ENCODE results near the gene BRDT. TPM values are rescaled to one million over a fixed set of nuclear protein-coding genes. Genes with fewer than 3 reads are reported as not detected.
"Not testable (repeated sequence)": the region's sequence is repeated elsewhere in the genome, so short reads cannot be mapped to it uniquely, and the experiment has no call there.

The BRDT gene
- total RNA-seq, 3 donors from 2014 or later = not detected

DNA sequence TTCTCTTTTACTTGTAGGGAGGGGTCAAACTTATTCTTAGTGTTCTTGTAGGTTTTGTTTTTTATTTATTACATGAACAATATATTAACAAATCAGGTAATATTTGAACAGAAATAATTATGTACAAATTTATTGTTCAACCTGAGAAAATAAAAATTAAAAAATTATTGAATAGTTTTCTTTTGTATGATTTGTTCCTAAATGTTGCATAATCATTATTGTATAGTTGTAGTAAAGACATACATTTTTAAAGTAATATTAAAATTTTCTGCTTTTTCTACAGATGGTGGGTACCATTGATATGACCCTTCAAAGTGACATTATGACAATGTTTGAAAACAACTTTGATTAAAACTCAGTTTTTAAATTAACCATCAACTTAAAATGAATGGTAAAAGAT is 64.7 kb downstream of the BRDT start:
- TF ChIP-seq, protein P1, sequence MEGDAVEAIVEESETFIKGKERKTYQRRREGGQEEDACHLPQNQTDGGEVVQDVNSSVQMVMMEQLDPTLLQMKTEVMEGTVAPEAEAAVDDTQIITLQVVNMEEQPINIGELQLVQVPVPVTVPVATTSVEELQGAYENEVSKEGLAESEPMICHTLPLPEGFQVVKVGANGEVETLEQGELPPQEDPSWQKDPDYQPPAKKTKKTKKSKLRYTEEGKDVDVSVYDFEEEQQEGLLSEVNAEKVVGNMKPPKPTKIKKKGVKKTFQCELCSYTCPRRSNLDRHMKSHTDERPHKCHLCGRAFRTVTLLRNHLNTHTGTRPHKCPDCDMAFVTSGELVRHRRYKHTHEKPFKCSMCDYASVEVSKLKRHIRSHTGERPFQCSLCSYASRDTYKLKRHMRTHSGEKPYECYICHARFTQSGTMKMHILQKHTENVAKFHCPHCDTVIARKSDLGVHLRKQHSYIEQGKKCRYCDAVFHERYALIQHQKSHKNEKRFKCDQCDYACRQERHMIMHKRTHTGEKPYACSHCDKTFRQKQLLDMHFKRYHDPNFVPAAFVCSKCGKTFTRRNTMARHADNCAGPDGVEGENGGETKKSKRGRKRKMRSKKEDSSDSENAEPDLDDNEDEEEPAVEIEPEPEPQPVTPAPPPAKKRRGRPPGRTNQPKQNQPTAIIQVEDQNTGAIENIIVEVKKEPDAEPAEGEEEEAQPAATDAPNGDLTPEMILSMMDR (IDR thresholded peaks at IDR 0.05) = no peak
- Histone ChIP-seq H3K36me3 (ENCODE audit: low read depth) (no peaks in the 10 kb centered on the region), H3K9me3 (no peaks in the 10 kb centered on the region), H3K4me3 (no peak overlapping the region), H3K4me1 (ENCODE audit: low read depth) (no peaks in the 10 kb centered on the region)
- ATAC-seq (no peak), DNase-seq (no peak)
- intact Hi-C loops (cut with DNase I, micrococcal nuclease) = no loop called here

- intact Hi-C loops (cut with DNase I, micrococcal nuclease) = no loop called here
- Histone ChIP-seq H3K9me3 (no peaks in the 10 kb centered on the region), H3K36me3 (ENCODE audit: low read depth) (no peaks in the 10 kb centered on the region), H3K4me1 (ENCODE audit: low read depth) (no peaks in the 10 kb centered on the region), H3K4me3 (no peak overlapping the region)
- DNase-seq (no peak), ATAC-seq (no peak)
- TF ChIP-seq, protein P1 (IDR thresholded peaks at IDR 0.05) = no peak
These were observed 67.6 kb downstream of the BRDT start for GRCh38 chr1:92016720-92017316.

GRCh38 chr1:92017656-92018055 is 68.5 kb downstream of the BRDT start:
- intact Hi-C loops (cut with DNase I, micrococcal nuclease) = no loop called here
- H3K4me1 ChIP-seq (ENCODE audit: low read depth) = no peaks in the 10 kb centered on the region
- no peak overlapping the region for H3K4me3 ChIP-seq
- TF ChIP-seq, protein P1 (IDR thresholded peaks at IDR 0.05) = no peak
- no peaks in the 10 kb centered on the region for H3K9me3 ChIP-seq
- DNase-seq (no peak), ATAC-seq (no peak)
- H3K36me3 ChIP-seq (ENCODE audit: low read depth) = no peaks in the 10 kb centered on the region

DNA sequence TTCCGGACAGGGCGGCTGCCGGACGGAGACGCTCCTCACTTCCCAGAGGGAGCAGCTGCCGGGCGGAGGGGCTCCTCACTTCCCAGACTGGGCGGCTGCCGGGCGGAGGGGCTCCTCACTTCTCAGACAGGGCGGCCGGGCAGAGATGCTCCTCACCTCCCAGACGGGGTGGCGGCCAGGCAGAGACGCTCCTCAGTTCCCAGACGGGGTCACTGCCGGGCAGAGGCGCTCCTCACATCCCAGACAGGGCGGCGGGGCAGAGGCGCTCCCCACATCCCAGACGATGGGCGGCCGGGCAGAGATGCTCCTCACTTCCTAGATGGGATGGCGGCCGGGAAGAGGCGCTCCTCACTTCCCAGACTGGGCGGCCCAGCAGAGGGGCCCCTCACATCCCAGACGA is 76.8 kb downstream of the BRDT start:
- H3K9me3 ChIP-seq; ATAC-seq; H3K4me1 ChIP-seq (ENCODE audit: low read depth); intact Hi-C loops (cut with DNase I, micrococcal nuclease); DNase-seq; H3K4me3 ChIP-seq; H3K36me3 ChIP-seq (ENCODE audit: low read depth): not testable (repeated sequence)

DNA sequence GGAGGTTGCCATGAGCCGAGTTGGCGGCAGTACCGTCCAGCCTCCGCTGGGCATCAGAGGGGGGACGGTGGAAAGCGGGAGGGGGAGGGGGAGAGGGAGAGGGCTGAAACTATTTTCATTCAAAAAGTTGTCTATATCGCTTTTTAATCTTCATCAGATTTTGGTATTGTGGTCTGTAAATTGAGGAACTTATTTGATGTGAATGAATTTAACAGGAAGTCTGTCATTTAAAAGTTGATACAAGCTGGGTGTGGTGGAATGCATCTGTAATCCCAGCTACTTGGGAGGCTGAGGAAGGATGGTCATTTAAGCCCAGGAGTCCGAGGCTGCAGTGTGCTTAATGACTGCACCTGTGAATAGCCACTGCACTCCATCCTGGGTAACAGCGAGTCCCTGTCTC is 77.6 kb downstream of the BRDT start:
- H3K9me3 ChIP-seq = no peaks in the 10 kb centered on the region
- ATAC-seq (no peak), DNase-seq (no peak)

DNA sequence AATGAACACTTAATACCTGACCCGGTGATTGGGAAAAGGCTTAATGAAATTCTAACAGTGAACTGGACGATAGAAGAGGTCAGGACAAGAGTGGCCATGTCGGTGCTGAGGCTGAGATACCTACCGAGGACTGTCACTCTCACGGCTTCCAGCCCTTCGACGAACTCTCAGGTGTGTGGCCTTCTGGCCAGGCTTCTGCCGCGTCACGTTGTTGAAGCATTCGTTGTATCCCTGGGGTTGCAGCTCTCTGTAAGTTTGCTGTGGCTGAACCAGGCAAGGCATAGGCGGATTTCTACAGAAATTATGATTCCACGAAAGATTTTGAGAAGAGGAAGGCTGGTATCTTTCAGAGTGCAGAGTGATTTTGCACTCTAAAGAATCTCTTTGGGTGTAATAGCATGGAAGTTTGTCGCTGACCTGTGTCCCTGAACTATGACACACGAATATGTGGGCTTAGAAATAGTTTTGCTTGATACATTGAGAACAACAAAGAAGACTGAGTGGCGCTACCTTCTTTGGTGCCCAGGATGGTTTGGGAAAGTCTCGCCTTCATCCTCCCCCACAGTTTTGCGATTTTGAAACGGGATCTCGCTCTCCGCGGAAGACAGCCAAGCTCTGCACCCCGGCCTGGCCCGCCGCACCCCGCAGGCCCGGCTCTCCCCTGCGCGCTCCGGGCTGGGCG is 80.2 kb downstream of the BRDT start:
- intact Hi-C loops (cut with DNase I, micrococcal nuclease) = no loop called here
- ATAC-seq (no peak), DNase-seq (no peak)
- TF ChIP-seq, protein P1 (IDR thresholded peaks at IDR 0.05) = no peak
- no peaks in the 10 kb centered on the region for H3K9me3 ChIP-seq
- peaks cover 3% of the 10 kb centered on the region for H3K4me1 ChIP-seq (ENCODE audit: low read depth)
- no peaks in the 10 kb centered on the region for H3K36me3 ChIP-seq (ENCODE audit: low read depth)
- no peak overlapping the region for H3K4me3 ChIP-seq

More for the DNA sequence above, 77.6 kb downstream of the BRDT start:
- Histone ChIP-seq H3K4me3 (no peak overlapping the region), H3K36me3 (ENCODE audit: low read depth) (no peaks in the 10 kb centered on the region), H3K4me1 (ENCODE audit: low read depth) (peaks cover 3% of the 10 kb centered on the region)
- TF ChIP-seq, protein P1 (IDR thresholded peaks at IDR 0.05) = no peak
- intact Hi-C loops (cut with DNase I, micrococcal nuclease) = no loop called here

All from mucosa of descending colon (tissue), 3 donors.